ENCODE measurements around the gene HMGB3.
A peak's percentile ranks its signal among the peaks of the same experiment; 100 is the strongest.

HMGB3 gene

GRCh38 chrX:151004085-151004484 lies 20.9 kb downstream of the HMGB3 start:
- Mint-ChIP-seq H3K4me3 (no peak overlapping the region), H3K27me3 (peaks cover 2% of the 10 kb centered on the region), H3K4me1 (no peaks in the 10 kb centered on the region), H3K36me3 (no peaks in the 10 kb centered on the region), H3K27ac (no peak overlapping the region), H3K9me3 (no peaks in the 10 kb centered on the region)

DNA sequence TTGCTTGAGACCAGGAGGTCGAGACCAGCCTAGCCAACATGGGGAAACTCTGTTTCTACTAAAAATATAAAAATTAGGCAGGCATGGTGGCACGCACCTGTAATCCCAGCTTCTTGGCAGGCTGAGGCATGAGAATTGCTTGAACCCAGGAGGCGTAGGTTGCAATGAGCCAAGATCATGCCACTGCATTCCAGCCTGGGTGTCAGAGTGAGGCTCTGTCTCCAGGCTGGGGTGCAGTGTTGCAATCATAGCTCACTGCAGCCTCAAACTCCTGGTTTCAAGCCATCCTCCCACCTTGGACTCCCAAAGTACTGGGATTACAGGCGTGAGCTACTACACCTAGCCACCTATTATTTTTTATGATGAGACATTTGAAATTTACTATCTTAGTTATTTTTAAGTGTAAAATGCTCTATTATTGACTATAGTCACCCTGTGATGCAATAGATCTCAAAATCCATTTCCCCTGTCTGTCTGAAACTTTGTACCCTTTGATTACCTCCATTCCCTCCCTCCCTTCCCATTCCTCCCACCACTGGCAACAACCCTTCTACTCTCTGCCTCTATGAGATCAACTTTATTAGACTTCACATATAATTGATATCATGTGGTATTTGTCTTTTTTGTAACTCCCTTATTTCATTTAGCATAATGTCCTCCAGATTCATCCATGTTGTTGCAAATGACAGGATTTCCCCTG lies 23.4 kb downstream of the HMGB3 start:
- Mint-ChIP-seq H3K27me3 (peaks cover 2% of the 10 kb centered on the region), H3K4me1 (no peaks in the 10 kb centered on the region), H3K27ac (no peak overlapping the region)

GRCh38 chrX:151009582-151009981 lies 26.4 kb downstream of the HMGB3 start:
- peaks cover 2% of the 10 kb centered on the region for H3K27me3 Mint-ChIP-seq
- H3K4me1 Mint-ChIP-seq = no peaks in the 10 kb centered on the region
- H3K9me3 Mint-ChIP-seq = no peaks in the 10 kb centered on the region
- no peak overlapping the region for H3K4me3 Mint-ChIP-seq
- H3K36me3 Mint-ChIP-seq = no peaks in the 10 kb centered on the region
- no peak overlapping the region for H3K27ac Mint-ChIP-seq

More for the DNA sequence above, 23.4 kb downstream of the HMGB3 start:
- Mint-ChIP-seq H3K4me3 (no peak overlapping the region), H3K36me3 (no peaks in the 10 kb centered on the region), H3K9me3 (no peaks in the 10 kb centered on the region)

GRCh38 chrX:151013164-151013743 lies 30.1 kb downstream of the HMGB3 start:
- Mint-ChIP-seq H3K9me3 (no peaks in the 10 kb centered on the region), H3K27me3 (no peaks in the 10 kb centered on the region), H3K4me1 (no peaks in the 10 kb centered on the region), H3K36me3 (no peaks in the 10 kb centered on the region), H3K27ac (no peak overlapping the region), H3K4me3 (no peak overlapping the region)

- H3K36me3 Mint-ChIP-seq = no peaks in the 10 kb centered on the region
- no peaks in the 10 kb centered on the region for H3K27me3 Mint-ChIP-seq
- H3K9me3 Mint-ChIP-seq = no peaks in the 10 kb centered on the region
- H3K27ac Mint-ChIP-seq = no peak overlapping the region
- no peaks in the 10 kb centered on the region for H3K4me1 Mint-ChIP-seq
- no peak overlapping the region for H3K4me3 Mint-ChIP-seq
These were observed 32.5 kb downstream of the HMGB3 start for GRCh38 chrX:151015684-151016083.

DNA sequence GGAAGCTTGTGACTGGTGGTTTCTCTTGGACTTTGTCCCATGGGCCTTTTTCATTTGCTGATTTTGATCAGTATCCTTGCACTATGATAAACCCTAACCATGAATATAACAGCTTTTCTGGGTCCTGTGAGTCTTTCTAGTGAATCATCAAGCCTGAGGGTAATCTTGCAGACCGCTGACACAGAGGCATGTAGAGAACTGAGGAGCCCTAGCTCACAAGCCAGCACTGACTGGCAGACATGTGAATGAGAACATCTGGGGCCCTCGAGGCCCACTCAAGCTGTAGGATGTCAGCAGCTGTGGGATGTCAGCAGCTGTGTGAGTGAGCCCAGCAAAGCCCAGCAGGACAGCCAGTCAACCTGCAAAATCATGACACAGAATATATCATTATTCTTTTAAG lies 36.7 kb downstream of the HMGB3 start:
- no peaks in the 10 kb centered on the region for H3K9me3 Mint-ChIP-seq
- H3K36me3 Mint-ChIP-seq = no peaks in the 10 kb centered on the region
- H3K4me3 Mint-ChIP-seq = no peak overlapping the region
- H3K27me3 Mint-ChIP-seq = no peaks in the 10 kb centered on the region
- H3K4me1 Mint-ChIP-seq = no peaks in the 10 kb centered on the region
- no peak overlapping the region for H3K27ac Mint-ChIP-seq

GRCh38 chrX:151030845-151031244 lies 47.7 kb downstream of the HMGB3 start:
- Mint-ChIP-seq H3K36me3 (no peaks in the 10 kb centered on the region), H3K9me3 (no peaks in the 10 kb centered on the region), H3K4me3 (no peak overlapping the region), H3K27ac (peak overlapping the region; percentile 8), H3K27me3 (peaks cover 1% of the 10 kb centered on the region), H3K4me1 (peaks cover 8% of the 10 kb centered on the region)

- Mint-ChIP-seq H3K36me3 (no peaks in the 10 kb centered on the region), H3K4me3 (no peak overlapping the region), H3K4me1 (peaks cover 8% of the 10 kb centered on the region), H3K27ac (peak overlapping the region; percentile 31), H3K27me3 (peaks cover 1% of the 10 kb centered on the region), H3K9me3 (no peaks in the 10 kb centered on the region)
These were observed 48.3 kb downstream of the HMGB3 start for GRCh38 chrX:151031391-151031975.

- H3K27me3 Mint-ChIP-seq = no peaks in the 10 kb centered on the region
- H3K27ac Mint-ChIP-seq = no peak overlapping the region
- H3K9me3 Mint-ChIP-seq = no peaks in the 10 kb centered on the region
- no peak overlapping the region for H3K4me3 Mint-ChIP-seq
- H3K36me3 Mint-ChIP-seq = no peaks in the 10 kb centered on the region
- H3K4me1 Mint-ChIP-seq = no peaks in the 10 kb centered on the region
These were observed 56.2 kb downstream of the HMGB3 start for GRCh38 chrX:151039351-151039750.

Measured in activated naive CD4-positive, alpha-beta T cell treated with anti-CD3 and anti-CD28 coated beads, Interleukin-2, amount 50 U/mL, for 24 hours (primary cell).